Activated naive CD8-positive, alpha-beta T cell treated with anti-CD3 and anti-CD28 coated beads, Interleukin-2, amount 50 U/mL, for 16 hours (primary cell): ENCODE measurements around the gene KLK6.

Source experiments
- DNase-seq: peaks from one replicate; pipeline ENCODE4 v3.0.0-alpha.2; 2020; ENCODE audit warnings: low read depth, low spot score

Gene KLK6

GRCh38 chr19:50969413-50969760, at the start of gene KLK6:
Gene KLK6 (minus strand): TSS chr19:50969591. CDS start chr19:50968104, 1,487 bp downstream.
- no peak for DNase-seq

- no peak for DNase-seq
Observed at GRCh38 chr19:51018745-51019543, 49.6 kb upstream of the KLK6 start.

- DNase-seq: no peak
Observed at GRCh38 chr19:51016798-51017683, 47.6 kb upstream of the KLK6 start.

GRCh38 chr19:51015691-51016267, 46.4 kb upstream of the KLK6 start:
- no peak for DNase-seq

GRCh38 chr19:51014242-51014641, 44.9 kb upstream of the KLK6 start:
- DNase-seq: no peak

GRCh38 chr19:51012661-51013190, 43.3 kb upstream of the KLK6 start:
- no peak for DNase-seq

- no peak for DNase-seq
Observed at GRCh38 chr19:51010066-51010795, 40.8 kb upstream of the KLK6 start.

GRCh38 chr19:51009061-51009891, 39.9 kb upstream of the KLK6 start:
- DNase-seq: no peak

GRCh38 chr19:51007488-51007887, 38.1 kb upstream of the KLK6 start:
- DNase-seq: no peak

GRCh38 chr19:51006406-51006805, 37.0 kb upstream of the KLK6 start:
- DNase-seq: no peak

GRCh38 chr19:51005248-51005647, 35.9 kb upstream of the KLK6 start:
- no peak for DNase-seq

GRCh38 chr19:51003316-51003715, 33.9 kb upstream of the KLK6 start:
- DNase-seq: no peak

- no peak for DNase-seq
Observed at GRCh38 chr19:51002542-51003311, 33.3 kb upstream of the KLK6 start.

- DNase-seq: no peak
Observed at GRCh38 chr19:51002089-51002532, 32.7 kb upstream of the KLK6 start.

- DNase-seq: no peak
Observed at GRCh38 chr19:51001515-51001914, 32.1 kb upstream of the KLK6 start, which contains the start of gene KLK8. Gene KLK8 (minus strand): TSS chr19:51001604. CDS start chr19:51001167, 437 bp downstream.

- DNase-seq: no peak
Observed at GRCh38 chr19:51000981-51001380, 31.6 kb upstream of the KLK6 start.

GRCh38 chr19:51000426-51000825, 31.0 kb upstream of the KLK6 start:
- DNase-seq: no peak

GRCh38 chr19:50998686-50999085, 29.3 kb upstream of the KLK6 start:
- DNase-seq: no peak

GRCh38 chr19:50998061-50998460, 28.7 kb upstream of the KLK6 start:
- no peak for DNase-seq

- DNase-seq: no peak
Observed at GRCh38 chr19:50994129-50994528, 24.7 kb upstream of the KLK6 start.
